Measurements from ENCODE around the gene MTG2. TPM values are rescaled to one million over a fixed set of nuclear protein-coding genes. Genes with fewer than 3 reads are reported as not detected.

The MTG2 gene
- polyA plus RNA-seq, 1 donor, result 30.9 TPM

- peaks cover 9% of the 10 kb centered on the region for H3K9me3 ChIP-seq (ENCODE audit: control insufficient read depth, low read depth, low read length)
- H3K4me1 ChIP-seq (ENCODE audit: control insufficient read depth, insufficient read depth, low read length), result peaks cover 9% of the 10 kb centered on the region
- no CpG with 5 or more reads among the region's 18 CpGs for WGBS (ENCODE audit: insufficient coverage, low lambda C conversion rate)
- H3K36me3 ChIP-seq (ENCODE audit: control insufficient read depth, insufficient read depth, low read length), result no peaks in the 10 kb centered on the region
- no peak for DNase-seq
- H3K27ac ChIP-seq (ENCODE audit: low read length), result no peak overlapping the region
- no peak overlapping the region for H3K4me3 ChIP-seq (ENCODE audit: low read length)
- peaks cover 84% of the 10 kb centered on the region for H3K27me3 ChIP-seq (ENCODE audit: control insufficient read depth, insufficient read depth, low read length)
These were observed 39.5 kb downstream of the MTG2 start for GRCh38 chr20:62222266-62222850.

GRCh38 chr20:62222972-62223371, 40.1 kb downstream of the MTG2 start:
- no peak for DNase-seq
- no peak overlapping the region for H3K27ac ChIP-seq (ENCODE audit: low read length)
- H3K4me3 ChIP-seq (ENCODE audit: low read length), result no peak overlapping the region
- peaks cover 9% of the 10 kb centered on the region for H3K4me1 ChIP-seq (ENCODE audit: control insufficient read depth, insufficient read depth, low read length)
- no peaks in the 10 kb centered on the region for H3K36me3 ChIP-seq (ENCODE audit: control insufficient read depth, insufficient read depth, low read length)
- no CpG with 5 or more reads among the region's 13 CpGs for WGBS (ENCODE audit: insufficient coverage, low lambda C conversion rate)
- H3K27me3 ChIP-seq (ENCODE audit: control insufficient read depth, insufficient read depth, low read length), result peaks cover 81% of the 10 kb centered on the region
- H3K9me3 ChIP-seq (ENCODE audit: control insufficient read depth, low read depth, low read length), result peaks cover 8% of the 10 kb centered on the region

- peaks cover 9% of the 10 kb centered on the region for H3K4me1 ChIP-seq (ENCODE audit: control insufficient read depth, insufficient read depth, low read length)
- no peak overlapping the region for H3K27ac ChIP-seq (ENCODE audit: low read length)
- H3K9me3 ChIP-seq (ENCODE audit: control insufficient read depth, low read depth, low read length), result peaks cover 4% of the 10 kb centered on the region
- no CpG with 5 or more reads among the region's 9 CpGs for WGBS (ENCODE audit: insufficient coverage, low lambda C conversion rate)
- no peaks in the 10 kb centered on the region for H3K36me3 ChIP-seq (ENCODE audit: control insufficient read depth, insufficient read depth, low read length)
- no peak overlapping the region for H3K4me3 ChIP-seq (ENCODE audit: low read length)
- DNase-seq, result no peak
- H3K27me3 ChIP-seq (ENCODE audit: control insufficient read depth, insufficient read depth, low read length), result peaks cover 80% of the 10 kb centered on the region
These were observed 40.7 kb downstream of the MTG2 start for GRCh38 chr20:62223571-62223970.

- Histone ChIP-seq H3K4me1 (ENCODE audit: control insufficient read depth, insufficient read depth, low read length) (peaks cover 9% of the 10 kb centered on the region), H3K27ac (ENCODE audit: low read length) (no peak overlapping the region), H3K4me3 (ENCODE audit: low read length) (no peak overlapping the region), H3K36me3 (ENCODE audit: control insufficient read depth, insufficient read depth, low read length) (no peaks in the 10 kb centered on the region), H3K27me3 (ENCODE audit: control insufficient read depth, insufficient read depth, low read length) (peaks cover 76% of the 10 kb centered on the region), H3K9me3 (ENCODE audit: control insufficient read depth, low read depth, low read length) (peaks cover 4% of the 10 kb centered on the region)
- DNase-seq, result no peak
- WGBS (ENCODE audit: insufficient coverage, low lambda C conversion rate), result no CpG with 5 or more reads among the region's 21 CpGs
These were observed 41.5 kb downstream of the MTG2 start for GRCh38 chr20:62224113-62224855.

GRCh38 chr20:62225026-62225425, 42.2 kb downstream of the MTG2 start:
- Histone ChIP-seq H3K4me1 (ENCODE audit: control insufficient read depth, insufficient read depth, low read length) (peaks cover 6% of the 10 kb centered on the region), H3K27me3 (ENCODE audit: control insufficient read depth, insufficient read depth, low read length) (peaks cover 72% of the 10 kb centered on the region)
- no peak for DNase-seq

GRCh38 chr20:62225820-62226635, 43.2 kb downstream of the MTG2 start:
- no peak overlapping the region for H3K4me3 ChIP-seq (ENCODE audit: low read length)
- H3K9me3 ChIP-seq (ENCODE audit: control insufficient read depth, low read depth, low read length), result no peaks in the 10 kb centered on the region
- WGBS (ENCODE audit: insufficient coverage, low lambda C conversion rate), result no CpG with 5 or more reads among the region's 17 CpGs
- no peak for DNase-seq
- H3K27ac ChIP-seq (ENCODE audit: low read length), result no peak overlapping the region
- no peaks in the 10 kb centered on the region for H3K36me3 ChIP-seq (ENCODE audit: control insufficient read depth, insufficient read depth, low read length)
- H3K4me1 ChIP-seq (ENCODE audit: control insufficient read depth, insufficient read depth, low read length), result no peaks in the 10 kb centered on the region
- H3K27me3 ChIP-seq (ENCODE audit: control insufficient read depth, insufficient read depth, low read length), result peaks cover 64% of the 10 kb centered on the region

More at GRCh38 chr20:62225026-62225425, 42.2 kb downstream of the MTG2 start:
- Histone ChIP-seq H3K4me3 (ENCODE audit: low read length) (no peak overlapping the region), H3K27ac (ENCODE audit: low read length) (no peak overlapping the region), H3K36me3 (ENCODE audit: control insufficient read depth, insufficient read depth, low read length) (no peaks in the 10 kb centered on the region), H3K9me3 (ENCODE audit: control insufficient read depth, low read depth, low read length) (peaks cover 4% of the 10 kb centered on the region)
- no CpG with 5 or more reads among the region's 13 CpGs for WGBS (ENCODE audit: insufficient coverage, low lambda C conversion rate)

GRCh38 chr20:62226707-62227590, 44.1 kb downstream of the MTG2 start:
- H3K27me3 ChIP-seq (ENCODE audit: control insufficient read depth, insufficient read depth, low read length), result peaks cover 55% of the 10 kb centered on the region
- no CpG with 5 or more reads among the region's 24 CpGs for WGBS (ENCODE audit: insufficient coverage, low lambda C conversion rate)
- no peak for DNase-seq
- H3K36me3 ChIP-seq (ENCODE audit: control insufficient read depth, insufficient read depth, low read length), result no peaks in the 10 kb centered on the region
- H3K9me3 ChIP-seq (ENCODE audit: control insufficient read depth, low read depth, low read length), result no peaks in the 10 kb centered on the region
- H3K4me1 ChIP-seq (ENCODE audit: control insufficient read depth, insufficient read depth, low read length), result no peaks in the 10 kb centered on the region
- H3K27ac ChIP-seq (ENCODE audit: low read length), result no peak overlapping the region
- no peak overlapping the region for H3K4me3 ChIP-seq (ENCODE audit: low read length)

GRCh38 chr20:62227591-62227976, 44.8 kb downstream of the MTG2 start:
- Histone ChIP-seq H3K36me3 (ENCODE audit: control insufficient read depth, insufficient read depth, low read length) (no peaks in the 10 kb centered on the region), H3K9me3 (ENCODE audit: control insufficient read depth, low read depth, low read length) (no peaks in the 10 kb centered on the region), H3K4me3 (ENCODE audit: low read length) (no peak overlapping the region), H3K4me1 (ENCODE audit: control insufficient read depth, insufficient read depth, low read length) (no peaks in the 10 kb centered on the region), H3K27ac (ENCODE audit: low read length) (no peak overlapping the region), H3K27me3 (ENCODE audit: control insufficient read depth, insufficient read depth, low read length) (peaks cover 49% of the 10 kb centered on the region)
- no CpG with 5 or more reads among the region's 10 CpGs for WGBS (ENCODE audit: insufficient coverage, low lambda C conversion rate)
- DNase-seq, result no peak

GRCh38 chr20:62227977-62228958, 45.4 kb downstream of the MTG2 start:
- Histone ChIP-seq H3K9me3 (ENCODE audit: control insufficient read depth, low read depth, low read length) (no peaks in the 10 kb centered on the region), H3K27me3 (ENCODE audit: control insufficient read depth, insufficient read depth, low read length) (peaks cover 42% of the 10 kb centered on the region), H3K27ac (ENCODE audit: low read length) (no peak overlapping the region), H3K4me1 (ENCODE audit: control insufficient read depth, insufficient read depth, low read length) (no peaks in the 10 kb centered on the region), H3K36me3 (ENCODE audit: control insufficient read depth, insufficient read depth, low read length) (no peaks in the 10 kb centered on the region), H3K4me3 (ENCODE audit: low read length) (no peak overlapping the region)
- no CpG with 5 or more reads among the region's 37 CpGs for WGBS (ENCODE audit: insufficient coverage, low lambda C conversion rate)
- DNase-seq, result no peak

All from large intestine (tissue), 3 donors.